Body of pancreas (tissue), 4 donors: Measurements from ENCODE around the gene KLHL1.

Source experiments
- CTCF ChIP-seq, 7 experiments: fragments of 450-650 bp in 4 of 7; fragments of 200-600 bp in 3 of 7; sonication (generic) in 3 of 7; IDR thresholded peaks; one replicate each; pipeline ENCODE4 v1.5.1; 2016 to 2019; ENCODE audit warnings: antibody characterized with exemption in 7 of 7
- POLR2A ChIP-seq, 3 donors: fragments of 450-650 bp; IDR thresholded peaks; one replicate each; pipeline ENCODE4 v1.6.1; 2016; ENCODE audit warnings: antibody characterized with exemption in 3 of 3, mild to moderate bottlenecking in 2 of 3

GRCh38 chr13:69820180-69820579 is 288.1 kb downstream of the KLHL1 start:
- TF ChIP-seq POLR2A (IDR thresholded peaks at IDR 0.05) (no peak), CTCF (IDR thresholded peaks at IDR 0.05) (no peak)
